Liver (tissue), 9 donors: Measurements from ENCODE around the gene NOM1. TPM values are rescaled to one million over a fixed set of nuclear protein-coding genes. Genes with fewer than 3 reads are reported as not detected.

Experiments used
- DNase-seq: peaks from one replicate; pipeline ENCODE4 v3.0.0-alpha.2; 2017; ENCODE audit warnings: low spot score
- H3K27ac ChIP-seq, 2 donors: one replicate each; pipeline ENCODE4 v1.7.0; 2013; ENCODE audit warnings: inconsistent platforms in 2 of 2, low read length in 2 of 2, control low read depth in 1 of 2, low read depth in 1 of 2, mild to moderate bottlenecking in 1 of 2
- H3K27me3 ChIP-seq, 4 donors: one replicate each; pipeline versions ENCODE4 v1.6.1 to v1.7.0; 2013; ENCODE audit warnings: low read length in 3 of 4, inconsistent platforms in 1 of 4, mild to moderate bottlenecking in 1 of 4, moderate library complexity in 1 of 4; ENCODE audit not compliant: control insufficient read depth in 4 of 4, insufficient read depth in 4 of 4
- H3K36me3 ChIP-seq, 4 donors: one replicate each; pipeline versions ENCODE4 v1.6.1 to v1.7.0; 2013; ENCODE audit warnings: low read length in 3 of 4, mild to moderate bottlenecking in 3 of 4, low read depth in 1 of 4, moderate library complexity in 1 of 4; ENCODE audit not compliant: control insufficient read depth in 4 of 4, insufficient read depth in 3 of 4
- H3K4me1 ChIP-seq, 4 donors: one replicate each; pipeline versions ENCODE4 v1.6.1 to v1.7.0; 2013; ENCODE audit warnings: low read length in 3 of 4, mild to moderate bottlenecking in 3 of 4, moderate library complexity in 1 of 4; ENCODE audit not compliant: control insufficient read depth in 4 of 4, insufficient read depth in 4 of 4
- H3K4me3 ChIP-seq, 3 donors: one replicate each; pipeline versions ENCODE4 v1.6.1 to v1.7.0; 2013; ENCODE audit warnings: low read length in 3 of 3, control low read depth in 1 of 3, low read depth in 1 of 3, mild to moderate bottlenecking in 1 of 3
- H3K9ac ChIP-seq, 2 donors: one replicate each; pipeline ENCODE4 v1.7.0; 2013; ENCODE audit warnings: low read length in 2 of 2, mild to moderate bottlenecking in 2 of 2, moderate library complexity in 2 of 2, control low read depth in 1 of 2, low read depth in 1 of 2
- H3K9me3 ChIP-seq, 4 donors: one replicate each; pipeline versions ENCODE4 v1.6.1 to v1.7.0; 2013; ENCODE audit warnings: low read length in 3 of 4; ENCODE audit not compliant: control insufficient read depth in 4 of 4
- ATF3 ChIP-seq: IDR thresholded peaks from 2 replicates; pipeline ENCODE4 v1.6.1; 2016; ENCODE audit warnings: antibody characterized with exemption
- CTCF ChIP-seq: fragments of 150-350 bp; IDR thresholded peaks from 2 replicates; pipeline ENCODE4 v1.5.1; 2017; ENCODE audit warnings: improper control_type of control experiment, low read depth, low read length; ENCODE audit not compliant: missing input control
- FOXA1 ChIP-seq: IDR thresholded peaks from 2 replicates; pipeline ENCODE4 v1.6.1; 2016; ENCODE audit warnings: antibody characterized with exemption
- GABPA ChIP-seq, 2 donors: IDR thresholded peaks in 1 of 2; conservative IDR thresholded peaks in 1 of 2; 2 replicates each; pipeline ENCODE4 v1.6.1; 2016; ENCODE audit warnings: antibody characterized with exemption in 2 of 2, mild to moderate bottlenecking in 1 of 2, moderate library complexity in 1 of 2
- HNF4A ChIP-seq, 2 donors: conservative IDR thresholded peaks; 2 replicates each; pipeline ENCODE4 v1.6.1; 2016; ENCODE audit warnings: antibody characterized with exemption in 2 of 2, mild to moderate bottlenecking in 2 of 2
- HNF4G ChIP-seq: IDR thresholded peaks from 2 replicates; pipeline ENCODE4 v1.6.1; 2016; ENCODE audit warnings: antibody characterized with exemption
- JUND ChIP-seq, 2 donors: IDR thresholded peaks; 2 replicates each; pipeline ENCODE4 v1.6.1; 2016; ENCODE audit warnings: antibody characterized with exemption in 2 of 2
- MAX ChIP-seq: IDR thresholded peaks from 2 replicates; pipeline ENCODE4 v1.6.1; 2016; ENCODE audit warnings: antibody characterized with exemption
- NR2F2 ChIP-seq: IDR thresholded peaks from 2 replicates; pipeline ENCODE4 v1.6.1; 2016; ENCODE audit warnings: antibody characterized with exemption
- RAD21 ChIP-seq, 2 donors: IDR thresholded peaks; 2 replicates each; pipeline ENCODE4 v1.6.1; 2016; ENCODE audit warnings: antibody characterized with exemption in 2 of 2, mild to moderate bottlenecking in 2 of 2
- REST ChIP-seq: IDR thresholded peaks from 2 replicates; pipeline ENCODE4 v1.6.1; 2016; ENCODE audit warnings: antibody characterized with exemption, mild to moderate bottlenecking
- RXRA ChIP-seq, 2 donors: IDR thresholded peaks; 2 replicates each; pipeline ENCODE4 v1.6.1; 2017 to 2018; ENCODE audit warnings: antibody characterized with exemption in 2 of 2, mild to moderate bottlenecking in 1 of 2
- SP1 ChIP-seq: IDR thresholded peaks from 2 replicates; pipeline ENCODE4 v1.6.1; 2018; ENCODE audit warnings: antibody characterized with exemption, mild to moderate bottlenecking
- TAF1 ChIP-seq: conservative IDR thresholded peaks from 2 replicates; pipeline ENCODE4 v1.6.1; 2016; ENCODE audit warnings: antibody characterized with exemption, mild to moderate bottlenecking
- YY1 ChIP-seq: IDR thresholded peaks from 2 replicates; pipeline ENCODE4 v1.6.1; 2016; ENCODE audit warnings: antibody characterized with exemption, mild to moderate bottlenecking
- WGBS: extraction: QIAGEN DNeasy Blood & Tissue Kit; methylation state at CpG from one replicate; pipeline ENCODE4 v1.1.7; 2013; 5-methylcytosine and 5-hydroxymethylcytosine counted together
- polyA plus RNA-seq, 2 donors: library from polyadenylated mRNA; stranded (reverse) in 1 of 2; unstranded in 1 of 2; fragments of 200-250 nt in 1 of 2; fragments of >200 nt in 1 of 2; fragmentation: Nextera tagmentation in 1 of 2; extraction: Ambion mirVana in 1 of 2; gene quantifications; one replicate each; pipeline versions ENCODE4 v1.2.1 to v1.2.3, GENCODE V29; 2013 to 2015
- total RNA-seq, 2 donors: library from RNA; depleted of rRNA; stranded (reverse); fragments of >200 nt; gene quantifications; one replicate each; pipeline ENCODE4 v1.2.3, GENCODE V29; 2014
- donor health status: healthy.
- donor health status: healthy.
- donor health status: healthy.
- donor health status: healthy.
- donor health status: healthy.

NOM1 gene
- total and polyA plus RNA-seq, 4 donors, result 4.0 to 11.4 (median 6.2) TPM

GRCh38 chr7:157008206-157009169 is 59.0 kb downstream of the NOM1 start:
- Histone ChIP-seq H3K4me1 (peaks cover 10 to 42% (median 24%) of the 10 kb centered on the region in 4 donors), H3K9me3 (no peaks in the 10 kb centered on the region), H3K27ac (no peak overlapping the region), H3K9ac (no peak overlapping the region), H3K4me3 (no peak overlapping the region), H3K27me3 (peaks cover 7 to 39% (median 15%) of the 10 kb centered on the region in 4 donors), H3K36me3 (no peaks in the 10 kb centered on the region)
- 11% methylated on average over 35 of the region's 35 CpGs for WGBS
- no peak for TF ChIP-seq ATF3
- no peak for TF ChIP-seq HNF4A (conservative IDR thresholded peaks at IDR 0.05)
- TF ChIP-seq RXRA (IDR thresholded peaks at IDR 0.05), result no peak
- TF ChIP-seq FOXA1, result no peak
- no peak for TF ChIP-seq GABPA (IDR thresholded peaks at IDR 0.05 in 1 of 2, conservative IDR thresholded peaks at IDR 0.05 in 1 of 2)
- TF ChIP-seq YY1, result no peak
- TF ChIP-seq HNF4G, result no peak
- no peak for TF ChIP-seq JUND (IDR thresholded peaks at IDR 0.05)
- TF ChIP-seq MAX, result no peak
- TF ChIP-seq NR2F2, result no peak
- TF ChIP-seq SP1, result no peak
- no peak for TF ChIP-seq CTCF
- TF ChIP-seq REST, result no peak
- no peak for DNase-seq

GRCh38 chr7:157009170-157009777 is 59.8 kb downstream of the NOM1 start:
- no peaks in the 10 kb centered on the region for H3K9me3 ChIP-seq
- H3K9ac ChIP-seq, result no peak overlapping the region
- no peak for DNase-seq
- H3K27ac ChIP-seq, result no peak overlapping the region
- no peaks in the 10 kb centered on the region for H3K36me3 ChIP-seq
- H3K4me3 ChIP-seq, result peak overlapping the region in 1 of 3 donors; percentile 54
- 2% methylated on average over 49 of the region's 49 CpGs for WGBS
- TF ChIP-seq TAF1 (no peak), RAD21 (IDR thresholded peaks at IDR 0.05) (no peak), HNF4G (no peak)
- H3K4me1 ChIP-seq, result peaks cover 10 to 36% (median 21%) of the 10 kb centered on the region in 4 donors
- H3K27me3 ChIP-seq, result peaks cover 7 to 45% (median 14%) of the 10 kb centered on the region in 4 donors
